Stimulated activated naive CD4-positive, alpha-beta T cell treated with Interleukin-2 at 50 U/mL for 16 hours (primary cell): ENCODE results near the gene MAML3.
A peak's percentile ranks its signal among the peaks of the same experiment; 100 is the strongest.

Experiments used
- DNase-seq: peaks from one replicate; lab custom pipeline; 2025; lab: John Stamatoyannopoulos, UW

The MAML3 gene

DNA sequence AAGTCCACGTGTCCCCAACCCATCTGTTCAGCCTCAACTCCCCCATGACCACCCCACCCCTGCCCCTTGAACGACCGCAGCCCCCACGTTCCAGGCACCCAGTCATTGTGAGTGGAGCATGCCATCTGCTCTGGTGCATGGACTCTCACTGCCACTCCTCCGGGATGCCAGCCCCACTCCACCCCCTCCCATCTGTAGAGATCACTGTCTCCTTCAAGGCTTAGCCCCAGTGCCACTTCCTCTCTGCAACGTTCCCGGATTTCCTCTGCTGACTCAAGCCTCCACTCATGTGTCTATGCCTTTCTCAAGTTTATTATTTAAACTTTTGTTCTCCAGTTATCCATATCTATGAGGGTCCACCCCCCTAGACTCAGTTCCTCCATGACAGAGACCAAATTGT lies 54.0 kb downstream of the MAML3 start:
- DNase-seq: no peak

- no peak for DNase-seq
These were observed 55.4 kb downstream of the MAML3 start for GRCh38 chr4:140098455-140099160.

DNA sequence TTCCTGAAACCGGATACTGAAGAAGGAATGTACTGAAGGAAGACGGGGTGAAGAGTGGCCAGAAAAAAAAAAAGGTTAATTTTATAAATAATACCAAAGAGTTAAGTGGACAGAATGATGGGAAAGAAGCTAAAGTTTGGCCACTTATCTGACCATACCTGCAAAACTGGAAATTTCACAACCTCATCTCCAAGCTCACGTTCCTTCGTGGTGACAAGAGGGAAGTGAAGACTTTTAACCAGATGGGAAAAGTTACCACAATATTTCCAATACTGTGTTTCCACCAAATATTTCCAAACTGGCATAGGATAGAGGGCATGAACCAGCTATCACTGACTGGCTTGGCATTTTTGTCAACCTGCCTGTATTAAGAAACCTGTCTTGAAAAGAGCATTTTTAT lies 56.4 kb downstream of the MAML3 start:
- no peak for DNase-seq

DNA sequence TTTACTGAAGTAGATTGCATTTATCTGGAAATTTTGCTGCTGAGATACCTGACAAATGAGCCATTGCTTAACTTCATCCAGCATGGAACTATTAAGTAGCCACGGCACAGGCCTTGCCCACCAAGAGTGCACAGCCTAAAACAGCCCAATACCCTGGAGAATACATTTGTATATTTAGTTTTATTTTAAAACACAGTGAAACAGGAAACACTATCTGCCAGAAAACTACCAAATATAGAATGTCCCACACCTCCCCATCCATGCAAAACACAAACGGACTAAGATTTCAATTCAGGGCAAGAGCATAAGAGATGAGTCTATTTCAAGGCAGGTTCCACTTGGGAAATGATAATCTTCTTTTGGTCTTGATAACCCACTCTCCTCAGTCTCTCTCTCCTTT lies 57.1 kb downstream of the MAML3 start:
- DNase-seq: no peak

GRCh38 chr4:140096483-140096861 lies 57.5 kb downstream of the MAML3 start:
- no peak for DNase-seq

DNA sequence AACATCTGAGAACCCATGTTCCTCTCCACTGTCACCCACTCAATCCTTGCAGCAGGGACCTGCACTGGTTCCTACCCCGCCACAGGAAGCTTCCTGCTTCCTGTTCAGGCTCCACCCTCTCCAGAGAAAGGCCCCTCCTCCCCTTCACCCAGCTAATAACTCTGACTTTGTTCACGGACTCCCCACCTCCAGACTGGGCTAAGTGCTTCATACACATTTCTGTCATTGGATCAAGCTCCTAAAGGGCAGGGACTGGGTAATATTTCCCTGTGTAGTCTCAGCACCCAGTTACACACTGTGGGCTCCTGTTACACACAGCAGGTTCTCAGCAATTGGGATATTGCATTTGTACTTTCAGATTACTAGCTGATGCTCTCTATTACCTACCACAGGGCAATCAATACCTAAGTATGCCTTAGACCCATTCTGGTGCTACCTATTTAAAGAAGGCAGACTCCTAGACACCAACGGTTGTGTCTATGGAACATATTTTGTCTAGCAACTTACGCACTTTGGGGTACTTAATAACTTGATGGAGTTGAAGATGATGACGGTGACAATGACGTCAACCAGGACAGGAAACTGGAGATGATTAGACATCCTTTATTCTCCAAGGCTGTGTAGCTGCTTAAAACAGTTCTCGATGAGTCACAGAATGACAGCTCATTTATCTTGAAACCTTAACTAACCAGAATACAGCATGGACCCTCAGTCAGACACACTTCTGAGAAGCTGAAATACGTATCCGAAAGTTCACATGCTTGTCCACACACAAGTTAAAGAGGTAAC lies 58.1 kb downstream of the MAML3 start:
- DNase-seq: peak; percentile 50

DNA sequence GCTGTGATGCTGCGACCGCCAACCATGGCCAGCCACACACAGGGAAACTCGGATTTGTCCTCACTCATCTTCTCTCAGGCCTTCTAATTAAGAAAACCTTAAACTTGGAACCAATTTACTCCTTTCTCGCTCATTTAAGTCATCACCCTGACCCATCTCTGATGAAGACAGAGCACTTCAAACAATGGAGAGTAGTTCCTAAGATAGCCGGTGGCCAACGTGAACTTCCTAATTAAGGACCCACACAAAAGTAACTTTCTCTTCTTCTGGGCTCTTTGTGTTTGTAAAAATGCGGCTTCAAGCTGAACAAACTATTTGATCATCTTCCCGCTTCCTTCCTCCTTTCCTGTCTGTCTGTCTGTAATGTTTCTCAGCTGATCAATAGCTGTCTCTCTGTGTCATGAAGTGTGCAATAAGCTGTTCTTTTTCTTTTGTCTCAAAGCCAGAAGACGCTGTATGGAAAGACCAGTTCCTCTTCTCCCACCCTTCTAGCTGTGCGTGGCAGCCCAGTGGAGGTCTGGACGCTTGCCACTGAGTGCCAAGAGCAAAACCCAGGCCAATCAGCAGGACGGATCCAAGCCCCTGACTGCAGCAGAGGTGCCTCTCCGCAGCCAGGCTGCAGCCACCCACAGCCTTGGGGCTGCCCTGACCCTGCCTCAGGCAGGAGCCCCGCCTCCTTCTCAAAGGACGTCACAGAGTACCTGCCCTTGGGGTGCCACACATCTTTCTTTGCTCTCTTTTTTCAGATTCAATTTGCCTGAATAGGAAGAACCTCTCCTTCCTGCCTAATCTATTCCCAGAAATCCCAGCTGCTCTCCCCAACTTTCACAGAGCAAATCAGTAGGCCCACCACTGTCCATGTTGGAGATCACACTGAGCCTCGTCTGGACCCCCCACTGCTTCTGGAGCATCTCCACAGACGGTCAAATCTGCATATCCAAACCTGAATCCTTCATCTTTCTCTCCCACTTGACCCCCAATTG lies 59.3 kb downstream of the MAML3 start:
- DNase-seq: peak; percentile 12

- no peak for DNase-seq
These were observed 61.7 kb downstream of the MAML3 start for GRCh38 chr4:140092094-140092851.

- DNase-seq: no peak
These were observed 62.7 kb downstream of the MAML3 start for GRCh38 chr4:140091305-140091704.

DNA sequence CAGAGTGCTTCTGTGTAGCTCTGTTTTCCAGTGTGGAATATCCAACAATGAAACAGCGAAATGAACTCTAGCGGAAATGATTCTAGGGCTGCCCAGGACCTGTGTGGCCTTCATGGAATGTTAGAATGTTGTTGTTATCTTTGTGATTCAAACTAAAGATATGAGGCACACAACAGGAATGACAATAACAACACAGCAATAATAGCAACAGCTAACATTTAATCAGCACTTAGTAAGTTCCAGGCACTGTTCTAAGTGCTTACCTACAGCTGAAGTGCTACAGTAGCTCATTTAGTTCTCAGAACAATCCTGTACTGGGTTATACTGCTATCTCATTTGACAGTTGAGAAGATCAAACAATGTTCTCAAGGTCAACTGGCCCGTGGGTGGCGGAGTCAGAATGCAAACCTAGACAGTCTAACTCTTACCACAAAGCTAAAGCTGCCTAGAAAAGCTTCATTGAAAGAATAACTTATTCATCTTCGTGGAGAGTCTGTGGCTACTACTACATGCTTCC lies 63.7 kb downstream of the MAML3 start:
- DNase-seq: no peak

GRCh38 chr4:140089216-140089615 lies 64.8 kb downstream of the MAML3 start:
- no peak for DNase-seq

GRCh38 chr4:140088323-140088967 lies 65.5 kb downstream of the MAML3 start:
- DNase-seq: no peak

GRCh38 chr4:140085881-140086280 lies 68.1 kb downstream of the MAML3 start:
- no peak for DNase-seq

DNA sequence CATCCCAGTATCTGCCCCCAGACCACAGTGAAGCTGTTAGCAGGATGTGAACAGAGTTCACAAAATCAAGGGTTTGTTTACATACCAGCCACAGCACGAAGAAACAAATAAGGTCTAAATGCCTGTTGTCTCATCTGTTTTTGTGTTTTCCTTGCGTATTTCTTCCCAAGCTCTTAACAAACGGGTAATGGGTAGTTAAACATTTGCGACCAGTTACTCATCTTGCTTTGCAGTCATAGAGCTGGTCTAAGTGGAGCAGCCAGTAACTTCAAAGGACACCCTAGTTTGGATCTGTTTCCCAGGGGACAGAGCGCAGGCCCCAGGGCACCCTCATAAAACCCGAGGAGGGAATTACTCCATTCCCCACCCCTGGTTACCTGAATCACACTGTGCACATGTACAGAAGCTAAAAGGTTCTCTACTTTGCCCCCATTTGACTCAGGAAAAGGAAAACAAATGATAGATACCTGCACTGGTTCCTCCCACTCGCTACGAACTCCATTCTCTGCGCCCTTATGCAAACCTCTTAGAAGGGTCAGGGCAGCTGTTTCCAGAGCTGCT lies 68.8 kb downstream of the MAML3 start:
- DNase-seq: no peak

DNA sequence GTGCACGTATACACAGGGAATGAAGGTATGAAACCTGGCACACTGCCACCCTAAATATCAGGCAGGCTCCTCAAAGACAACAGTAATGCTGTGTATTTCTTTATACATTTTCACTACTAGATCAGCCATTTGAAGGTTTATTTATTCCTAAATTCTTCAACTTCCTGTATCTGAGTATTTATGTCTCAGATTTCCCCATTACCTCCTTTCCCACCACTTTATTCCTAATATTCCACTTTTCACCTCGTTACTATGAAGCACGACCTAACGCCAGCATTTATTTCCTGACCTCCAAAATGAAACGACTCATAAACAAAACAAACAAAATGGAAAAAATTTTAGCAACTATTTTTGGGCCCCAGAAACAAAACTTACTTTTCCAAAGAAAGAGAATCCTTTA lies 69.6 kb downstream of the MAML3 start:
- DNase-seq: no peak

DNA sequence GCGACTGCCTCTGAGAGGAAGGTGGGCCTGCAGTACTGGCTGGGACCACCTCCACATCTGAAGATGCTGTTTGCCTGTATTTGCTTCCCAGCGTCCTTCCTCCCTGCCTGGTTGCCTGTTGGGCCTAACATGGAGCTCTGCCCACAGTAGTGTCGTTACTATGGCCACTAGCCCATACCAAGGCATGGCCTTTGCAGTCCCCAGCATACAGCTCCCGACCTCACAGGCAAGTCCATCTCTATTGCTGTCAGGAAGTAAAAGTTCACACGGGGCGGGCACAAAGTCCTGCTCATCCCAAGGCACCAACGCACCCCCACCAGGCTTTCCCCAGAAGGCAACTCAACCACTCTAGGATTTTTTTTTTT lies 71.6 kb downstream of the MAML3 start:
- DNase-seq: no peak

GRCh38 chr4:140081641-140082390 lies 72.2 kb downstream of the MAML3 start:
- no peak for DNase-seq

- DNase-seq: no peak
These were observed 73.1 kb downstream of the MAML3 start for GRCh38 chr4:140080883-140081282.

DNA sequence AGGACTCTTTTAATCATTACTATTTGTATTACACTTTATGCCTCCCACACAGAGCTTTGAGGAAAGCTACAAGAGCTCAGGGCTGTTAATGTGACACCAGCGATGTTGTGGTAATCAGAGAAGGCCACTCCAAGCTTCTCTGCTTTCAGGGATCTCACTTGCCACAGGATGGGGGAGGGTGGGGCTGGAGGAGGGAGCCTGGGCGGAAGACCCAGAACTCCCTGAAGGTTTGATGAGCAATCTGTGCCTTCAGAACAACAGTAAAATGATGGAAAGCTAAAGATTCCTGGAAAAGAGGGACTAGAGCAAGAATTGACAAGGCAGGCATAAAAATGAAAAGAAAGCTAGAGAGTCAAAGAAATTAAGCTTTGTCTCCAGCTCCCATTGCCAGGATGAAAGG lies 75.6 kb downstream of the MAML3 start:
- no peak for DNase-seq

DNA sequence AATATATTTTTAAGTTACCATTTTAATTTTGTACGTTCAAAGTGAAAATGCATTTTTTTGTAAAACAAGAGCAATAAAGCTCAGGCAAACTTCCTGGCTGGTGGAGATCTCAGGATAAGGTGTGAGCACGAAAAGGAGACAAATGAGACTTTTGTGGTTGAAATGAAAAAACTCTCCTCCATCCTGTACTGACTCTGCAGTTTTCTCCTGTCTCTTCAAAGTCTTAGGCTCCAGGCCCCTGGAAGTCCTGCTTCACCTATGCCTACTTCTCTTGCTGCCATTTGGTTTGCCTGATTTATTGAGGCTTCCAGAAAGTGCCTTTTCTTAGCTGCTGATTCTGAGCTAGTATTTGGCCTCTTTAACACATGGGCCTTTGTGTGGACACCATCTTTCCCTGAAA lies 77.7 kb downstream of the MAML3 start:
- DNase-seq: no peak
